Activated T-cell treated with anti-CD3 and anti-CD28 coated beads, Interleukin-2, amount 50 U/mL, for 1 hour (primary cell): ENCODE results near the gene TFF2.

ENCODE experiments used
- DNase-seq: peaks from one replicate; pipeline ENCODE4 v3.0.0-alpha.2; 2020

TFF2 gene, protein sequence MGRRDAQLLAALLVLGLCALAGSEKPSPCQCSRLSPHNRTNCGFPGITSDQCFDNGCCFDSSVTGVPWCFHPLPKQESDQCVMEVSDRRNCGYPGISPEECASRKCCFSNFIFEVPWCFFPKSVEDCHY

DNA sequence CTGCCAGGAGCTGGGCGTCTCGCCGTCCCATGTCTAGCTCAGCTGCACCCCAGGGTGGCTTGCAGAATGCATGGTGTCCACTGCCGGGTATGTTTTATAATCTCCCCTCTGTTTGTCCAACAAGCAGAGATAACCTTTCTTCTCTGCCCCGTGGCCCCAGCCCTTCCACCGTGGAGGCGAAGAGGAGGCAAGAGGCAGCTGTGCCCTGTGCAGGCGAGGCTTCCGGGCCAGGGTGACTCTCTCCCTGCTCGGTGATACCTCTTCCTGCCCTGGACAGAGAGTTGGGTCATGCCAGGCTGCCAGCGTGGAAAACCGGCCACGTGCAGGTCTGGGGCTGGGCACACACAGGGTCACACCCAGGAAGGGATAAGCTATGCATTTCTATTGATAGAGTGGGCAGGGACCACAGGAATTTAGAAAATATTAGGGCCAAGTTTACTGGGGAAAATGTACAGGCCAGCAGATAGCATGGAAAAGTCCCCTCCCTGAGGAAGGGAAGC is at the start of gene TFF2:
Gene TFF2, minus strand, starts transcription at position 68 of the 500 bp plus-strand sequence. Its CDS starts 37 bp downstream, at position 31.
- DNase-seq = peak; percentile 6

- no peak for DNase-seq
Observed at GRCh38 chr21:42400525-42400924, 49.7 kb upstream of the TFF2 start.

DNA sequence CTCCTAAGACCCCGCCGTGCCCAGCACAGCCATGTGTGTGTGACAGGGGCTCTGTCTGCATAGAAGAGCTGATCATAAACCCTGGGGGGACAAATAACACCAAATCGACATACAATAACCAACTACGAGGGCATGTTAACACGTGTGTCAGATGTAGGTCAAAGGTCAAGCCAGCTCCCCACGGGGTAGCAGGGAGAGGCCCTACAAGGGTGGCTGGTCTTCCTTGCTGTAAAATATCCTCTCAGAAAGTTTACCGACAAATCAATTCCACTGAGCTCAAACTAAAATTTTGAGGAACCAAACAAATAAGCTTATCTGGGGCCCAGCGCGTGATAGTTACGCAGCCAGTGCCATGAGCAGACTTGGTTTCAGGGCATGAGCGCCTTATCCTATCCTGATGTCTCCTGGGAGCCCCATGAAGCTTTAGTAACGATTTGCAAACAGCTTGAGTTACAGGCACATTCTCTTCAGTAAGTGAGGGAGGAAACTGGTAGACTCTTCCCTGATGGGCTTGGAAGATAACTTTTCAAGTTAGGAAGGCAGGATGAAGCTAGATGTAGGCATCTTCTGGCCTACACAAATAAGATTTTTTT is 47.7 kb upstream of the TFF2 start:
- no peak for DNase-seq

GRCh38 chr21:42397746-42398394 is 47.1 kb upstream of the TFF2 start:
- DNase-seq = no peak

DNA sequence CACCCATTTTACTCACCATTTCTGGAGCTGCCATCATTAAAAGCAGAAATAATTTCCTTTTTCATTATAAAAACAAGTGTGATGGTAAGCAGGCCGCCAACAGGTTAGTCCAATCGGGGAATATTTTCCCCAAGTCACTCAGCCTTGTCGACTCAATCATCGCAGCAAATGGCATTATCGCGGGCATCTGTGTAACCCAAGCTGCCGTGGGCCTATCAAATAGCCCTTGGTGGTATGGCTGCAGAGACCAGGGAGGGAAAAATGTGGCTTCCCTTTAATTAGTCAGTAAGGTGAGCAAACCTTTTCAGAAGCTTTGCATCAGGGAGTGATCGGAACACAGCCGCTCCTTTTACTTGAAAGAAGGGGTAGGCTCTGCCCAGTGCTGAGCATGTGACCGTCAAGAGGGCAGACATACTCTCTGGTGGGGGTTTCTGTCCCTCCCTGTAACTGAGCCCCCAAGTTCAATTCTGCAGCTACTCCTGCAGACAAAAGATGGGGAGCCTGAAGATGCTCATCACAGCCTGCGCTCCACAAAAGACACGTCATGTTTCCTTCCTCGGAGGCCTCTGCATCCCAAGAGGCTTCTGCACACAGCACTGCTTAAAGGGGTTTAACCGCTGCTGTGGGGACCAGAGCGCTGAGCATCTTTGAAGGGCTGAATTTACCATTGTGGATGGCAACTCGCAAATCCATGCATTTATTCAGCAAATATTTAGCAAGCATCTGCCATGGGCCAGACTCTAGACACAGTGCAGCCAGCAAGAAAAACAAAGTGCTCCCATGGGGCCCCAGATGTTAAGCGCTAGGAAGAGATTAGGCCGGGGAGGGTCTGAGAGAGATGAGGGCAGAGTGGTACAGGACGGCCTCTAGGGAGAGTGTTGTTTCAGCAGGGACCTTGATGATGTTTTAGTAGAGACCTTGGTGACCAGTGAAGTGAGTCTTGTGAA is 46.3 kb upstream of the TFF2 start:
- DNase-seq = no peak

GRCh38 chr21:42395905-42396651 is 45.3 kb upstream of the TFF2 start, which contains the start of gene TMPRSS3:
TMPRSS3 (minus strand) TSS chr21:42396052; CDS start chr21:42395417, 635 bp downstream.
- no peak for DNase-seq

DNA sequence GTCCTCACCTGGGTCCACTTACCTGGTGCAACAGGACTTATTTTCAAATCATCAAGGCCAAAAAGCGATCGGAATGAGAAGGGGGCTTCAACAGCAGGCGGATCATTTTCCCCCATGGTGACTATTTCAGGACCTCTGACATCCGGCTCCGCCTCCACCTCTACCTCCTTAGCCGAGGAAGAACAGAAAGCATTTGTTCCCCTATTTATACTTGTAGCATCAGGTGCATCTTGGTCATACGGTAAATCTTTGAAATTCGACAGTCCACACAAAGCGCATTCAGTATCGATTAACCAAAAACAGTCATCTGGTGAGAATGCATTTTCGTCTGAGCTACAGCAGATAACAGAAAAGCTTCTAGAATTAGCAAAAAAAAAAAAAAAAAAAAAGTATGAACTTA is 44.5 kb upstream of the TFF2 start:
- no peak for DNase-seq

DNA sequence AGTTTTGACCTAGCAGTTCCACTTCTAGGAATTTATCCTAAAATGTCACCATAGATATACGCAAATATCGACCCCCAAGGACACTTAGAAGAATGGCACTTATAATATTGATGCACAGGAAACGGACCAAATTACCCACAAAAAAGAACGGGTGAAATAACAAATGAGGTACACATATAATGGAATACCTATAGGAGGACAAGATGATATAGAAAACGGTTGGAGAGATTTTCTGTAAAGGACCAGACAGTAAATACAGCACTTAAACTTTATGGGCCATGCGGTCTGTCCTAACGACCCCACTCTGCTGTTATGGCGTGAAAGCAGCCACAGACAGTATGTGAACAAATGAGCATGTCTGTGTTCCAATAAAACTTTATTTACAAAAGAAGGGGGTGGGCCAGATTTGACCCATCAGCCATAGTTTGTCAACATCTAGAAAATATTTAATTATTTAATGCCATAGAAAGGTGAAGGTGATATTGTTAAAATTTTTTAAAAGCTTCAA is 42.7 kb upstream of the TFF2 start:
- no peak for DNase-seq

DNA sequence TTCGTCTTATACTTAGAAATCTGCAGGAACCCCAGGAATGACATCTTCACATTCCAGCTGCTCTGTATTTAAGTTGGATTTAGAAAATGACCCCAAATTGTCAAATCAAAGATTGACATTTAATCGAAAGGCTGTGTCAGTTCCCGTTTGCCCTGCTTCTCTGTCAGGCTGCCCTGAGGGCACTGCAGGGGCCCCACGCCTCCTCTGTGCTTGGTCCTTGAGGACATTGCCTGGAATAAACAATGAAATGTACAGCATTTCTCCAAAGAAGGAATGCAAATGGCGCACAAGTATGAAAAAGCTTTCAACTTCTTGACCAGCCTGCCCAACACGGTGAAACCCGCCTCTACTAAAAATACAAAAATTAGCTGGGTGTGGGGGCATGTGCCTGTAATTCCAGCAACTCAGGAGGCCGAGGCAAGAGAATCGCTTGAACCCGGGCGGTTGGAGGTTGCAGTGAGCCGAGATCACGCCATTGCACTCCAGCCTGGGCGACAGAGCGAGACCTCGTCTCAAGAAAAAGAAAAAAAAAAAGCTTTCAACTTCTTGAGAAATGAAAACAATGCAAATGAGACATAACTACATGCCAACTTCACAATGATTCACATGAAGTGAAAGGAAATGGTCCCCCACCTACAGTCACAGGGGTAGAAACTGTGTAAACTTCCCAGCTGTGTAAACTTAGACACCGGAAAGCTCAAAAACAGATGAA is 42.1 kb upstream of the TFF2 start:
- DNase-seq = peak; percentile 33

GRCh38 chr21:42391297-42391696 is 40.5 kb upstream of the TFF2 start:
- no peak for DNase-seq

DNA sequence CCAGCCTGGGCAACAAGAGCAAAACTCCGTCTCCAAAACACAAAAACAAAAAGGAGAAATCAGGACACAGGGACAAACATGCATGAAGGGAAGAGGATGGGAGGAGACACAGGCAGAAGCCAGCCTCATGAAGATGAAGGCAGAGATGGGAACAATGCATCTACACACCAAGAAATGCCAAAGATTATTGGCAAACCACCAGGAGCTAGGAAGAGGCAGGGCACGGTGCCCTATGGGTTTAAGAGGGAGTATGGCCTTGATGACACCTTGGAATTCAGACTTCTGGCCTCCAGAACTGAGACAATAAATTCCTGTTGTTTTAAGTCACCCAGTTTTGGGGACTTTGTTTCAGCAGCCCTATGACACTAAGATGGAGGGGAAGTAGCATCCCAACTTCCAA is 39.9 kb upstream of the TFF2 start:
- DNase-seq = no peak

DNA sequence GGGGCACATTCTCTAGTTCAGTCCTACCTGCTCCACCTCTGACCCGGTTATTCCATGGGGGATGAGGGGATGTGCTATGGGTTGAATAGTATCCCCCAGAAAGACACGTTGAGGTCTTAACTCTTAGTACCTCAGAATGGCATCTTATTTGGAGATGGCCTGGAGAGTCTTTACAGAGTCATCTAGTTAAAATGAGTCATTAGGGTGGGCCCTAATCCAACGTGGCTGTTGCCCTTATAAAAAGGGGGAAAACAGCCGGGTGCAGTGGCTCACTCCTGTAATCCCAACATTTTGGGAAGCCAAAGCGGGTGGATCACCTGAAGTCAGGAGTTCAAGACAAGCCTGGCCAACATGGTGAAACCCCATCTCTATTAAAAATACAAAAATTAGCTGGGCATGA is 39.4 kb upstream of the TFF2 start:
- no peak for DNase-seq

GRCh38 chr21:42389449-42389835 is 38.6 kb upstream of the TFF2 start:
- no peak for DNase-seq

DNA sequence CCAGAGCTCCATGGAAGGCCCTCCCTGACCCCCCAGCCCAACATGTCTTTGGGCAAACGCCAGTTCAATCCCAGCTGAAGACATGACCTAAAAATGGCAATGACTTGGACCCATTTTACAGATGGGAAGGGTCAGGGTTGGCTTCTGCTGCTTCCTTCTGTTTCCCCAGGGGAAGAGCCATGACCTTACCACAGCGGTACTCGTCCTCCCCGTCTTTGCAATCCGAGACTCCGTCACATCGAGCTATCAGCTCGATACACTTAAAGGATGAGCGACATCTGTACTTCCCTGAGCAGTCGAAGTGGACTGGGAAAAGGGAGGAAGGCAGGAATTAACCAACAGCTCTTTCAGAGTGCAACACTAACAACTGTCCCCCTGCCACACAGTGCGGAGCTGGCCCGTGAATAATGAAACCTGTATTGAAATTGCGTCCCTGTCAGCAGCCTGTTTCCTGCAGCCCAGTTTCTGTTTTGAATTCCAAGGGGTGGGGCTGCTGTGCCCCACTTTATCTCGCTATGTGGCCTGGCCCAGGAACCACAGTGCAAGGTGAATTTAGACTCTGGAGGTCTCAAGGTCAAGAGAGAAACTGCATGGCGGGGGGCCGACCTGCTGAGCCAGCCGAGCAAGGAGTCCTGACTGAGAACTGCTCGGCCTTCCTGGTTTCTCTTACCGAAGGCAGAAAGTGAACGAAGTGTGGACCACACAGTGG is 38.1 kb upstream of the TFF2 start:
- DNase-seq = no peak

DNA sequence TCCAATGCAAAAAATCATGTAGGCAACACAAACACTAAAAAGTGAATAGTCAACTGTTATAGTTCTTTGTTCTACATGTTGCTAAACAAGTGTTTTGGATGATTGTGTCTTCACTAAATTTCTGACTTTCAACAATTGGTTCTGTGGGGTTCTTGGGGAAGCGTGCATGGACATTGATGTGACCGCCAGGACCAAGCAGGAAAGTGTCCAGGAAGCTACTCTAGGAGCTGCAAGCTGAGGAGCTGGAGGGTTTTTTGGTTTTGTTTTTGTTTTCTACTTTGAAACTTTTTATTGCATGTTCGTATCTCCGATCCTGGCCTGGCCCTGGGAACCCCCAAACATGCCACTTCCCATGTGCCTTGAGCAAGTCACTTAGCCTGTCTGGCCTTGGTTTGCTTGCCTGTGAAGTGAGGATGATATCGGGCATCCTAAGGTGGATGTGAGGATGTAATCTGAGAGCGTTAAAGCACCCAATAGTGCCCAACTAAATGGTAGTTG is 37.1 kb upstream of the TFF2 start:
- no peak for DNase-seq

- no peak for DNase-seq
Observed at GRCh38 chr21:42387164-42387563, 36.4 kb upstream of the TFF2 start.

- DNase-seq = no peak
Observed at GRCh38 chr21:42386034-42386591, 35.3 kb upstream of the TFF2 start.

DNA sequence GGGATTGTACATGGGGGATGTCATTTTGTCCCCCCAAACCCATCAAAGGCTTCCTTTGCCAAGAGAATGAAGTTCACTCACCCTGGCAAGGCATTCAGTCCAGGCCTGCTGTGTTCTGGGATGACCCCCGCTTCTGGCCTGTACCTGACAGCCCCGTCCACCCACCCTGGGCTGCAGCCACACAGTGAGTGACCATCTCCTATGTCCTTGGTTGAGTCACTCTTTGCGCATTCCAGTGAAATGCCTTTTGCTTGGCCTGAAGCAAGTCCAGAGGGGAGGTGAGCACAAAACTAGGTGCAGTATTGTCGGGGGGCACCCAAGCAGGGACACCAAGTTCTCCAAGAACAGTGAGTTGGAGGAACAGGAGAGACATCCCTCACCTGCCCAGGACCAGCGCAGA is 34.8 kb upstream of the TFF2 start:
- no peak for DNase-seq

- no peak for DNase-seq
Observed at GRCh38 chr21:42384989-42385388, 34.2 kb upstream of the TFF2 start.
